ENCODE results near the gene TWF2.

DNA sequence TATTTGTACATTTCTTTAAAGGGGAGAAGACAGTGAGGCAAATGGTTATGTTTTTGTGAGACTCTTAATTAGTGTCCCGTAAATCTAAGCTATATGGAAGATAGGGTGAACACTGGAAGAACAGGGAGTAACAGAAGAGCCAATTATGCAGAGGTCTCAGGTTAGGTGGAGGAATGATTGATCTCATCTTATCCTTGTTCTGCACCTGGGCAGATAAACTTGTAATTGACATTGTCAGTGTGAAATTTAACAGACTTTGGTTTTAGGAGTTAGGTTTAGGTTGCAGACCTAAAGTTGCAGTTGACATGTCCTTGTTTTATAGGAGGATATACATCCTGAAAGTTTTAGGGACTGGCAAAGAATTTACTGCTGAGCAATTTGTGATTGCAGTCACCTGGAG is 3.1 kb upstream of the TWF2 start:
- TF ChIP-seq, protein P1, sequence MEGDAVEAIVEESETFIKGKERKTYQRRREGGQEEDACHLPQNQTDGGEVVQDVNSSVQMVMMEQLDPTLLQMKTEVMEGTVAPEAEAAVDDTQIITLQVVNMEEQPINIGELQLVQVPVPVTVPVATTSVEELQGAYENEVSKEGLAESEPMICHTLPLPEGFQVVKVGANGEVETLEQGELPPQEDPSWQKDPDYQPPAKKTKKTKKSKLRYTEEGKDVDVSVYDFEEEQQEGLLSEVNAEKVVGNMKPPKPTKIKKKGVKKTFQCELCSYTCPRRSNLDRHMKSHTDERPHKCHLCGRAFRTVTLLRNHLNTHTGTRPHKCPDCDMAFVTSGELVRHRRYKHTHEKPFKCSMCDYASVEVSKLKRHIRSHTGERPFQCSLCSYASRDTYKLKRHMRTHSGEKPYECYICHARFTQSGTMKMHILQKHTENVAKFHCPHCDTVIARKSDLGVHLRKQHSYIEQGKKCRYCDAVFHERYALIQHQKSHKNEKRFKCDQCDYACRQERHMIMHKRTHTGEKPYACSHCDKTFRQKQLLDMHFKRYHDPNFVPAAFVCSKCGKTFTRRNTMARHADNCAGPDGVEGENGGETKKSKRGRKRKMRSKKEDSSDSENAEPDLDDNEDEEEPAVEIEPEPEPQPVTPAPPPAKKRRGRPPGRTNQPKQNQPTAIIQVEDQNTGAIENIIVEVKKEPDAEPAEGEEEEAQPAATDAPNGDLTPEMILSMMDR (IDR thresholded peaks at IDR 0.05), result no peak
- no peak for TF ChIP-seq POLR2A (IDR thresholded peaks at IDR 0.05)

Measured in adrenal gland (tissue), 5 donors.